ENCODE results near the gene WDFY3. TPM values are rescaled to one million over a fixed set of nuclear protein-coding genes. Genes with fewer than 3 reads are reported as not detected.

Gene WDFY3
- total and polyA plus RNA-seq, 2 donors (not counting 1 experiment from before 2014, with no cell fraction given) = 0.05 to 0.36 TPM

DNA sequence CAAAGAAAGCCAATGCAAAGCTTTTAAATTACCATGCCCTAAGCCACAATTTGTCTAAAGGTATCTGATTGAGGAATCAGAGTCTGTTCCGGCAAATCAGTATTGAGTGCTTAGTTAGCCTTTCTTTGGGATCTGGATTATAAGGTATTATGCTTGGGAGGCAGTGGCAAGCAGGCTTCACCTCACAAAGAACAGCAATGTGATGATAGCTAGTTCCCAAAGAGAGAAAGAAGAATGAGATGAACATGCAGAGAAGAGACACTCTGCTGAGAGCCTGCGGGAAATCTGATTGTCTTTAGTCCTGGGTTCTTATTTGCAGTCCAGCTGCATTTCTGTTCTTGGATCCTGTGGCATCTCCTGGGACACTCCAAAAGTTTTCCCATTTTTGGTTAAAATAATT is 35.2 kb downstream of the WDFY3 start:
- DNase-seq = no peak
- no peaks in the 10 kb centered on the region for H3K27me3 ChIP-seq (replicated peaks in 1 of 4; ENCODE audit: control extremely low read depth in 1 of 4, control insufficient read depth in 3 of 4, insufficient read depth in 4 of 4, low read length in 3 of 4)
- Mint-ChIP-seq H3K9me3 (ENCODE audit: insufficient read depth) (no peaks in the 10 kb centered on the region), H3K27ac (no peak overlapping the region), H3K4me1 (no peaks in the 10 kb centered on the region), H3K27me3 (peaks cover 6% of the 10 kb centered on the region), H3K4me3 (no peak overlapping the region)
- no peaks in the 10 kb centered on the region for H3K9me3 ChIP-seq (ENCODE audit: control extremely low read depth in 1 of 3, control insufficient read depth in 2 of 3, insufficient read depth in 1 of 3, low read length in 2 of 3)
- H3K9ac ChIP-seq (ENCODE audit: low read length) = no peak overlapping the region
- intact Hi-C loops (cut with micrococcal nuclease) = no loop called here
- no peaks in the 10 kb centered on the region for H3K36me3 ChIP-seq (replicated peaks in 1 of 2; ENCODE audit: control extremely low read depth in 1 of 2, control insufficient read depth in 1 of 2, extremely low read depth in 1 of 2, insufficient read depth in 2 of 2, low read length in 1 of 2)
- H3K79me2 ChIP-seq (ENCODE audit: control insufficient read depth, insufficient read depth, low read length) = no peaks in the 10 kb centered on the region
- no peak overlapping the region for H3K27ac ChIP-seq (ENCODE audit: low read length in 2 of 2)
- ATAC-seq (ENCODE audit: low read depth) = no peak
- TF ChIP-seq EZH2 (IDR thresholded peaks at IDR 0.05; ENCODE audit: borderline replicate concordance, insufficient read depth, low read depth, low read length, poor library complexity, severe bottlenecking) = no peak
- TF ChIP-seq, protein P1, sequence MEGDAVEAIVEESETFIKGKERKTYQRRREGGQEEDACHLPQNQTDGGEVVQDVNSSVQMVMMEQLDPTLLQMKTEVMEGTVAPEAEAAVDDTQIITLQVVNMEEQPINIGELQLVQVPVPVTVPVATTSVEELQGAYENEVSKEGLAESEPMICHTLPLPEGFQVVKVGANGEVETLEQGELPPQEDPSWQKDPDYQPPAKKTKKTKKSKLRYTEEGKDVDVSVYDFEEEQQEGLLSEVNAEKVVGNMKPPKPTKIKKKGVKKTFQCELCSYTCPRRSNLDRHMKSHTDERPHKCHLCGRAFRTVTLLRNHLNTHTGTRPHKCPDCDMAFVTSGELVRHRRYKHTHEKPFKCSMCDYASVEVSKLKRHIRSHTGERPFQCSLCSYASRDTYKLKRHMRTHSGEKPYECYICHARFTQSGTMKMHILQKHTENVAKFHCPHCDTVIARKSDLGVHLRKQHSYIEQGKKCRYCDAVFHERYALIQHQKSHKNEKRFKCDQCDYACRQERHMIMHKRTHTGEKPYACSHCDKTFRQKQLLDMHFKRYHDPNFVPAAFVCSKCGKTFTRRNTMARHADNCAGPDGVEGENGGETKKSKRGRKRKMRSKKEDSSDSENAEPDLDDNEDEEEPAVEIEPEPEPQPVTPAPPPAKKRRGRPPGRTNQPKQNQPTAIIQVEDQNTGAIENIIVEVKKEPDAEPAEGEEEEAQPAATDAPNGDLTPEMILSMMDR (IDR thresholded peaks at IDR 0.05) = no peak
- H3K4me3 ChIP-seq (ENCODE audit: control extremely low read depth in 1 of 5, extremely low read depth in 1 of 5, insufficient read depth in 1 of 5, low read depth in 2 of 5, low read length in 4 of 5) = no peak overlapping the region
- 92% methylated on average over 2 of the region's 2 CpGs for WGBS (ENCODE audit: insufficient coverage)
- no peak overlapping the region for H3K4me2 ChIP-seq (replicated peaks; ENCODE audit: low read depth, low read length, poor library complexity, severe bottlenecking)
- CTCF ChIA-PET = interaction anchor here (0.6 kb wide), 1 partner anchor 181 kb away, joined by 3 read pairs; no protein-coding TSS in a partner anchor
- H4K20me1 ChIP-seq (ENCODE audit: control insufficient read depth, insufficient read depth, low read length, poor library complexity, severe bottlenecking) = no peaks in the 10 kb centered on the region
- H2AFZ ChIP-seq (ENCODE audit: insufficient read depth, low read depth, low read length, poor library complexity, severe bottlenecking) = no peak overlapping the region
- POLR2A ChIA-PET = no interaction called here
- no peaks in the 10 kb centered on the region for H3K4me1 ChIP-seq (ENCODE audit: control insufficient read depth in 2 of 2, insufficient read depth in 2 of 2, low read length in 2 of 2)

DNA sequence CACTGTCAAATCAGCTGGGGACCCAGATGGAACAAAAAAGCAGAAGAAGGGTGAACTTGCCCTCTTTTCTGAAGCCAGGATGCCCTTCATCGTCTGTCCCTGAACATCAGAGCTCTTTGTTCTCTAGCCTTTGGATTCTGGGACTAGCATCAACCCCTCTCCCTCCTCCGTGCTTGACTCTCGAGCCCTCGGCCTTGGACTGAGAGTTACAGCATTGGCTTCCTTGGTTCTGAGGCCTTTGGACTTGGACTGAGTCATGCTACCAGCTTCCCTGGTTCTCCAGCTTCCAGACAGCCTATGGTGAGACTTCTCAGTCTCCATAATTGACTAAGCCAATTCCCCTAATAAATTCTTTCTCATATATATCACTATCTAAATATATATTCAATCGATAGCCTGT is 38.4 kb downstream of the WDFY3 start:
- DNase-seq (no peak), ATAC-seq (ENCODE audit: low read depth) (no peak)
- no peak overlapping the region for H3K4me2 ChIP-seq (replicated peaks; ENCODE audit: low read depth, low read length, poor library complexity, severe bottlenecking)
- intact Hi-C loops (cut with micrococcal nuclease) = no loop called here
- POLR2A ChIA-PET = no interaction called here
- Mint-ChIP-seq H3K4me1 (no peaks in the 10 kb centered on the region), H3K27me3 (peaks cover 4% of the 10 kb centered on the region), H3K4me3 (no peak overlapping the region), H3K27ac (no peak overlapping the region), H3K9me3 (ENCODE audit: insufficient read depth) (no peaks in the 10 kb centered on the region)
- CTCF ChIA-PET = no interaction called here
- no peak overlapping the region for H2AFZ ChIP-seq (ENCODE audit: insufficient read depth, low read depth, low read length, poor library complexity, severe bottlenecking)
- no peaks in the 10 kb centered on the region for H4K20me1 ChIP-seq (ENCODE audit: control insufficient read depth, insufficient read depth, low read length, poor library complexity, severe bottlenecking)
- TF ChIP-seq EZH2 (IDR thresholded peaks at IDR 0.05; ENCODE audit: borderline replicate concordance, insufficient read depth, low read depth, low read length, poor library complexity, severe bottlenecking) = no peak
- TF ChIP-seq, protein P1 (IDR thresholded peaks at IDR 0.05) = no peak
- no peaks in the 10 kb centered on the region for H3K9me3 ChIP-seq (ENCODE audit: control extremely low read depth in 1 of 3, control insufficient read depth in 2 of 3, insufficient read depth in 1 of 3, low read length in 2 of 3)
- H3K4me3 ChIP-seq (ENCODE audit: control extremely low read depth in 1 of 5, extremely low read depth in 1 of 5, insufficient read depth in 1 of 5, low read depth in 2 of 5, low read length in 4 of 5) = no peak overlapping the region
- H3K79me2 ChIP-seq (ENCODE audit: control insufficient read depth, insufficient read depth, low read length) = no peaks in the 10 kb centered on the region
- 83% methylated on average over 4 of the region's 5 CpGs for WGBS (ENCODE audit: insufficient coverage)
- no peaks in the 10 kb centered on the region for H3K4me1 ChIP-seq (ENCODE audit: control insufficient read depth in 2 of 2, insufficient read depth in 2 of 2, low read length in 2 of 2)
- H3K9ac ChIP-seq (ENCODE audit: low read length) = no peak overlapping the region
- no peak overlapping the region for H3K27ac ChIP-seq (ENCODE audit: low read length in 2 of 2)
- H3K27me3 ChIP-seq (replicated peaks in 1 of 4; ENCODE audit: control extremely low read depth in 1 of 4, control insufficient read depth in 3 of 4, insufficient read depth in 4 of 4, low read length in 3 of 4) = peaks cover 0 to 4% (median 0%) of the 10 kb centered on the region in 4 experiments
- no peaks in the 10 kb centered on the region for H3K36me3 ChIP-seq (replicated peaks in 1 of 2; ENCODE audit: control extremely low read depth in 1 of 2, control insufficient read depth in 1 of 2, extremely low read depth in 1 of 2, insufficient read depth in 2 of 2, low read length in 1 of 2)

All from B cell (primary cell).